ENCODE data around the gene GPATCH4. TPM values are rescaled to one million over a fixed set of nuclear protein-coding genes. Genes with fewer than 3 reads are reported as not detected.

GPATCH4 gene
- 11.6 TPM for total RNA-seq
- 12.0 TPM for polyA plus RNA-seq
- long read RNA-seq, donor 1 = 0 reads
- long read RNA-seq, donor 2, transcript GPATCH4-201 (8 exons, 1,972 nt) = major isoform, 15 of 26 reads
- long read RNA-seq, donor 2, partial matches to known transcripts = 8 of 26 reads
- long read RNA-seq, donor 2, other reads (novel, unspliced or antisense) = 0 of 26 reads
- long read RNA-seq, donor 3, transcript GPATCH4-201 (8 exons, 1,972 nt) = major isoform, 12 of 15 reads
- long read RNA-seq, donor 3, partial matches to known transcripts = 0 of 15 reads
- long read RNA-seq, donor 3, other reads (novel, unspliced or antisense) = 0 of 15 reads
- long read RNA-seq, donor 4, partial matches to known transcripts = 0 of 6 reads
- long read RNA-seq, donor 4, other reads (novel, unspliced or antisense) = 0 of 6 reads
- long read RNA-seq, donor 5, transcript GPATCH4-201 (8 exons, 1,972 nt) = major isoform, 15 of 20 reads
- long read RNA-seq, donor 5, partial matches to known transcripts = 0 of 20 reads
- long read RNA-seq, donor 5, other reads (novel, unspliced or antisense) = 0 of 20 reads
- long read RNA-seq, donor 6, transcript GPATCH4-201 (8 exons, 1,972 nt) = major isoform, 10 of 15 reads
- long read RNA-seq, donor 6, partial matches to known transcripts = 5 of 15 reads
- long read RNA-seq, donor 6, other reads (novel, unspliced or antisense) = 0 of 15 reads
- long read RNA-seq, donor 7, transcript GPATCH4-201 (8 exons, 1,972 nt) = major isoform, 10 of 12 reads
- long read RNA-seq, donor 7, partial matches to known transcripts = 0 of 12 reads
- long read RNA-seq, donor 7, other reads (novel, unspliced or antisense) = 0 of 12 reads
- long read RNA-seq, donor 8, partial matches to known transcripts = 0 of 2 reads
- long read RNA-seq, donor 8, other reads (novel, unspliced or antisense) = 0 of 2 reads
- long read RNA-seq, donor 9, transcript GPATCH4-201 (8 exons, 1,972 nt) = major isoform, 10 of 10 reads
- long read RNA-seq, donor 9, partial matches to known transcripts = 0 of 10 reads
- long read RNA-seq, donor 9, other reads (novel, unspliced or antisense) = 0 of 10 reads
- long read RNA-seq, donor 10, transcript GPATCH4-201 (8 exons, 1,972 nt) = major isoform, 5 of 5 reads
- long read RNA-seq, donor 10, partial matches to known transcripts = 0 of 5 reads
- long read RNA-seq, donor 10, other reads (novel, unspliced or antisense) = 0 of 5 reads

DNA sequence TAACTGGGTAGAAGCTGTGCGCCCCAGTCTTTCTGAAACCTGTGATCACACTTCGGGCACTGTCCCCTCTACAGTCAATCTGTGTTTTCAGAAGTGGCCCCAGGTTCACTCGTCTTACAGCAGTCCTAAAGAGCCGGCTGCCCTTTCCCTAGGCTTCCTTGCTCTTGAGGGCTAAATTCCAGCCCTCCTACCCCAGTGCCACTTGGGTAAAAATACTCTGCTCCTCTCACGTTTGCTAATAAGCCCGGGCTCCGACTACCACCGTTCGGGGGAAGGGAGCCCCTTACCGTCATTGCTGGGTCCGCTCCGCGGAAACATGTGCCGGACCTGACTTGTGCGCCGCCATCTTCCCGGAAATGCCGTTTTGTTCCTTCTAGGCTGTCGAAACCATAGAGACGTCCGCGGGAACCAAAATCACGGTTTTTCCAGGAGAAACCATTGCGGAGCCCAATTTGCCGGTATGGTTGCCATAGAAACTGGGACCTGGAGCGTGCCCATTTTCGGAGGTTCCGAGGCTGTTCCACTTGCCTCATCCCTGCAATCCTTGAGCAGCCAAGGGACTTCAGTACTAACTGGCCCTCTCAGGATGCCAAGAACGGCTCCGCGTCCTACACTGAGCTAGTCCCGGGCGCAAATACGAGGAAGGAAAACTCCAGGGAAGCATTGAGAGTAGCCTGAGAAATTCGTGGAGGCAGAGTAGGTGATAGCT lies at the start of gene GPATCH4:
Gene GPATCH4 (minus strand): TSS at position 358 of the 709 bp plus-strand sequence.
- no peaks in the 10 kb centered on the region for H3K27me3 ChIP-seq (ENCODE audit: control insufficient read depth in 2 of 2, insufficient read depth in 1 of 2, low read length in 1 of 2)
- DNase-seq (ENCODE audit: low read depth in 6 of 9, low spot score in 9 of 9) = peak in 5 of 9 donors; percentile 63 to 86 (median 66)
- H3K4me1 ChIP-seq (ENCODE audit: control insufficient read depth in 2 of 2, insufficient read depth in 2 of 2, low read length in 2 of 2) = peaks cover 7 to 26% of the 10 kb centered on the region in 2 donors
- H3K9me3 ChIP-seq (ENCODE audit: control insufficient read depth in 2 of 2, insufficient read depth in 1 of 2, low read length in 1 of 2) = no peaks in the 10 kb centered on the region
- WGBS = under 1% methylated on average over 35 of the region's 35 CpGs
- H3K4me3 ChIP-seq (ENCODE audit: low read length in 2 of 2) = peak within 1 kb of the TSS; percentile 86 to 92
- H3K36me3 ChIP-seq (ENCODE audit: control insufficient read depth in 2 of 2, insufficient read depth in 2 of 2, low read length in 1 of 2) = peaks cover 15 to 27% of the 10 kb centered on the region in 2 donors
- peak within 1 kb of the TSS; percentile 30 to 59 for H3K27ac ChIP-seq (ENCODE audit: low read depth in 1 of 2, low read length in 1 of 2)

DNA sequence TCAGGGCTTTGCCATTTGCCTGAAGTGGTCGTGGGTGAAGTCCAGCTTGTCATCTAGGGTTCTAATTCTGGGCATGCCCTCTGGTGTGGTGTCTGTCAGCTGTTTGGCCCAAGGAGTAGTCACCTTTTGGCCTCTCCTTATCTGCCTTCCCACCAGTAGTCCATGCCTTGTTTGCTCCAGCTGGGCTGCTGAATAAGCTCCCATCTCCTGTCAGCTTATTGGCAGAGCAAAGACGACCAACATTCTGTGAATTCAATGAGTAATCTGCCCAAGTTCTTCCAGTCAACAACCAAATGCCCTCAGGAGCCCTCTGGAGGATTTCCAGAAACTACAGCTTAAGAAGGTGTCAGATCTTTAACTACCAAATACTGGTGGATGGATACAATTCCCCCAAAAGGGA lies 47.7 kb upstream of the GPATCH4 start:
- no peak for DNase-seq (ENCODE audit: low read depth in 6 of 9, low spot score in 9 of 9)
- peaks cover 0 to 2% of the 10 kb centered on the region in 2 donors for H3K4me1 ChIP-seq (ENCODE audit: control insufficient read depth in 2 of 2, insufficient read depth in 2 of 2, low read length in 2 of 2)
- peaks cover 49 to 99% of the 10 kb centered on the region in 2 donors for H3K27me3 ChIP-seq (ENCODE audit: control insufficient read depth in 2 of 2, insufficient read depth in 1 of 2, low read length in 1 of 2)
- H3K27ac ChIP-seq (ENCODE audit: low read depth in 1 of 2, low read length in 1 of 2) = no peak overlapping the region
- H3K36me3 ChIP-seq (ENCODE audit: control insufficient read depth in 2 of 2, insufficient read depth in 2 of 2, low read length in 1 of 2) = no peaks in the 10 kb centered on the region
- WGBS = 16% methylated on average over 2 of the region's 2 CpGs
- no peak overlapping the region for H3K4me3 ChIP-seq (ENCODE audit: low read length in 2 of 2)
- no peaks in the 10 kb centered on the region for H3K9me3 ChIP-seq (ENCODE audit: control insufficient read depth in 2 of 2, insufficient read depth in 1 of 2, low read length in 1 of 2)

DNA sequence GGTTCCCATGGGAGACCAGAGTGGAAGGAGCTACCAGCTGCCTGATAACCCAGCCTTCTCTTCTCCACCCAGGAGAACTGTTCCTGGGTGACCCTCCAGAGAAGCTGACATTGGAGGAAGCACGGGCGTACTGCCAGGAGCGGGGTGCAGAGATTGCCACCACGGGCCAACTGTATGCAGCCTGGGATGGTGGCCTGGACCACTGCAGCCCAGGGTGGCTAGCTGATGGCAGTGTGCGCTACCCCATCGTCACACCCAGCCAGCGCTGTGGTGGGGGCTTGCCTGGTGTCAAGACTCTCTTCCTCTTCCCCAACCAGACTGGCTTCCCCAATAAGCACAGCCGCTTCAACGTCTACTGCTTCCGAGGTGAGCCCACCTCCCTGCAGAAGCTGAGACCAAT lies 47.2 kb upstream of the GPATCH4 start:
- no peak for DNase-seq (ENCODE audit: low read depth in 6 of 9, low spot score in 9 of 9)
- Histone ChIP-seq H3K36me3 (ENCODE audit: control insufficient read depth in 2 of 2, insufficient read depth in 2 of 2, low read length in 1 of 2) (no peaks in the 10 kb centered on the region), H3K4me1 (ENCODE audit: control insufficient read depth in 2 of 2, insufficient read depth in 2 of 2, low read length in 2 of 2) (peaks cover 0 to 2% of the 10 kb centered on the region in 2 donors), H3K27me3 (ENCODE audit: control insufficient read depth in 2 of 2, insufficient read depth in 1 of 2, low read length in 1 of 2) (peaks cover 48 to 99% of the 10 kb centered on the region in 2 donors), H3K9me3 (ENCODE audit: control insufficient read depth in 2 of 2, insufficient read depth in 1 of 2, low read length in 1 of 2) (no peaks in the 10 kb centered on the region), H3K27ac (ENCODE audit: low read depth in 1 of 2, low read length in 1 of 2) (no peak overlapping the region), H3K4me3 (ENCODE audit: low read length in 2 of 2) (no peak overlapping the region)
- 81% methylated on average over 10 of the region's 10 CpGs for WGBS

DNA sequence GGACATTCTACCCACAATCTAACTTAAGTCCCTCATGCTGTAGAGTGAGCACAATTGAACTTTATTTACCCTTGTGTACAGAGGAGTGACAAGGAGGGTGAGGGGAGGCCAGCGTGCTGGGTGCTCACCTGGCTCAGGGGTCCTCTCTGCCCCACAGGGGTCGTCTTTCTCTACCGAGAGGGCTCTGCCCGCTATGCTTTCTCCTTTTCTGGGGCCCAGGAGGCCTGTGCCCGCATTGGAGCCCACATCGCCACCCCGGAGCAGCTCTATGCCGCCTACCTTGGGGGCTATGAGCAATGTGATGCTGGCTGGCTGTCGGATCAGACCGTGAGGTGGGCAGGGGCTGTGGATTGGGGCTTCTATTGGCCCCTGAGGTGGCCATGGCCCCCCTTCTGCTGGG lies 46.1 kb upstream of the GPATCH4 start:
- H3K27ac ChIP-seq (ENCODE audit: low read depth in 1 of 2, low read length in 1 of 2) = no peak overlapping the region
- H3K4me3 ChIP-seq (ENCODE audit: low read length in 2 of 2) = no peak overlapping the region
- H3K4me1 ChIP-seq (ENCODE audit: control insufficient read depth in 2 of 2, insufficient read depth in 2 of 2, low read length in 2 of 2) = peaks cover 0 to 2% of the 10 kb centered on the region in 2 donors
- no peak for DNase-seq (ENCODE audit: low read depth in 6 of 9, low spot score in 9 of 9)
- peaks cover 59 to 99% of the 10 kb centered on the region in 2 donors for H3K27me3 ChIP-seq (ENCODE audit: control insufficient read depth in 2 of 2, insufficient read depth in 1 of 2, low read length in 1 of 2)
- no peaks in the 10 kb centered on the region for H3K36me3 ChIP-seq (ENCODE audit: control insufficient read depth in 2 of 2, insufficient read depth in 2 of 2, low read length in 1 of 2)
- WGBS = 82% methylated on average over 10 of the region's 10 CpGs
- H3K9me3 ChIP-seq (ENCODE audit: control insufficient read depth in 2 of 2, insufficient read depth in 1 of 2, low read length in 1 of 2) = peaks cover 0 to under 1% of the 10 kb centered on the region in 2 donors

DNA sequence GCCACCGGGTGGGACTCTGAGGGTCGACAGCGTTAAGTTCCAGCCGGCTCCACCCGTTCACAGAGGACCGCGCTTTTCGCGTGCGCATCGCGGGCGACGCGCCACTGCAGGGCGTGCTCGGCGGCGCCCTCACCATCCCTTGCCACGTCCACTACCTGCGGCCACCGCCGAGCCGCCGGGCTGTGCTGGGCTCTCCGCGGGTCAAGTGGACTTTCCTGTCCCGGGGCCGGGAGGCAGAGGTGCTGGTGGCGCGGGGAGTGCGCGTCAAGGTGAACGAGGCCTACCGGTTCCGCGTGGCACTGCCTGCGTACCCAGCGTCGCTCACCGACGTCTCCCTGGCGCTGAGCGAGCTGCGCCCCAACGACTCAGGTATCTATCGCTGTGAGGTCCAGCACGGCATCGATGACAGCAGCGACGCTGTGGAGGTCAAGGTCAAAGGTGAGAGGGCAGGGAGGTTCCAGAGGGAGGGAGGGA lies 45.5 kb upstream of the GPATCH4 start:
- Histone ChIP-seq H3K27ac (ENCODE audit: low read depth in 1 of 2, low read length in 1 of 2) (no peak overlapping the region), H3K36me3 (ENCODE audit: control insufficient read depth in 2 of 2, insufficient read depth in 2 of 2, low read length in 1 of 2) (no peaks in the 10 kb centered on the region), H3K27me3 (ENCODE audit: control insufficient read depth in 2 of 2, insufficient read depth in 1 of 2, low read length in 1 of 2) (peaks cover 65 to 99% of the 10 kb centered on the region in 2 donors), H3K4me1 (ENCODE audit: control insufficient read depth in 2 of 2, insufficient read depth in 2 of 2, low read length in 2 of 2) (peaks cover 0 to 2% of the 10 kb centered on the region in 2 donors), H3K9me3 (ENCODE audit: control insufficient read depth in 2 of 2, insufficient read depth in 1 of 2, low read length in 1 of 2) (peaks cover 0 to 4% of the 10 kb centered on the region in 2 donors), H3K4me3 (ENCODE audit: low read length in 2 of 2) (no peak overlapping the region)
- WGBS = 19% methylated on average over 51 of the region's 51 CpGs
- no peak for DNase-seq (ENCODE audit: low read depth in 6 of 9, low spot score in 9 of 9)

DNA sequence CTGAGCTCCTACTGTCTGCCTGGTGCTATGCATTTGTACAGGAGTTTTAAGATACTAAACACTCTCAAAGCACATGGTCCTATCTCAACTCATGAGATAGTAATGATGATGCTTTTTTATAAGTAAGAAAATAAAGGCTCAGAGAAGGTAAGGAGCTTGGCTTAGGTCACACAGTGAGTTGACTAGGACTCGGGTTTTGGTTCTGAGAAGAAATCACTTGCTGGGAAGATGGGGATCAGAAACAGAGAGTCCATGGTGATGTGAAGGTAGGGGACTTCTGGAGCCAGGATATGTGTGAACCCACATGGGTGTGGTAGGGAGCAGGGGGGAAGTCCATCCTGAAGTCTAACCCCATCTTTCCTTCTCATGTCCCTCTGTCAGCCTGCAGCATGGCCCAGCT lies 44.4 kb upstream of the GPATCH4 start:
- WGBS = 98% methylated on average over 1 of the region's 1 CpG

DNA sequence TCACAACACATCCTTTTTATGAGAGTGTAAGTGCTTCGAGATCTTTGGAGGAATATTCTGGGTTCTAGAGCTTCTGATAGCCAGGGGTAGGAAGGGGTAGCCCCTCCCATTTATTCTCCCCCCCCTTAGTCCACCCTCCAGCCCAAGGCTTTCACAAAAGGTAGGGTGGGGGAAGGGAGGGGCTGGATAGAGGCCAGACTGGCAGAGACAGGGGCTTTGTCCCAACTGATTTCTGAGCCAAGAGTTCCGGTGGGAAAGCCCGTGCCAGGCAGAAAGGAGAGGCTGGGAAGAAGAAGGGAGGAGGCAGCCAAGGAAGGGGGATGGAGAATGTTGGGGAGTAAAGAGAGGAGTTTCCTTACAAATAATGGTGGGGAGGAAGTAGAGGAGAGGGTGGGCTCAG lies 43.8 kb upstream of the GPATCH4 start:
- Histone ChIP-seq H3K27me3 (ENCODE audit: control insufficient read depth in 2 of 2, insufficient read depth in 1 of 2, low read length in 1 of 2) (peaks cover 80 to 100% of the 10 kb centered on the region in 2 donors), H3K4me1 (ENCODE audit: control insufficient read depth in 2 of 2, insufficient read depth in 2 of 2, low read length in 2 of 2) (peaks cover 0 to 2% of the 10 kb centered on the region in 2 donors), H3K9me3 (ENCODE audit: control insufficient read depth in 2 of 2, insufficient read depth in 1 of 2, low read length in 1 of 2) (peaks cover 0 to 4% of the 10 kb centered on the region in 2 donors), H3K4me3 (ENCODE audit: low read length in 2 of 2) (no peak overlapping the region), H3K36me3 (ENCODE audit: control insufficient read depth in 2 of 2, insufficient read depth in 2 of 2, low read length in 1 of 2) (no peaks in the 10 kb centered on the region), H3K27ac (ENCODE audit: low read depth in 1 of 2, low read length in 1 of 2) (no peak overlapping the region)
- WGBS = 82% methylated on average over 3 of the region's 3 CpGs
- no peak for DNase-seq (ENCODE audit: low read depth in 6 of 9, low spot score in 9 of 9)

More for the DNA sequence above, 44.4 kb upstream of the GPATCH4 start:
- Histone ChIP-seq H3K36me3 (ENCODE audit: control insufficient read depth in 2 of 2, insufficient read depth in 2 of 2, low read length in 1 of 2) (no peaks in the 10 kb centered on the region), H3K27ac (ENCODE audit: low read depth in 1 of 2, low read length in 1 of 2) (no peak overlapping the region), H3K4me3 (ENCODE audit: low read length in 2 of 2) (no peak overlapping the region), H3K4me1 (ENCODE audit: control insufficient read depth in 2 of 2, insufficient read depth in 2 of 2, low read length in 2 of 2) (peaks cover 0 to 2% of the 10 kb centered on the region in 2 donors), H3K9me3 (ENCODE audit: control insufficient read depth in 2 of 2, insufficient read depth in 1 of 2, low read length in 1 of 2) (peaks cover 0 to 4% of the 10 kb centered on the region in 2 donors), H3K27me3 (ENCODE audit: control insufficient read depth in 2 of 2, insufficient read depth in 1 of 2, low read length in 1 of 2) (peaks cover 76 to 100% of the 10 kb centered on the region in 2 donors)
- DNase-seq (ENCODE audit: low read depth in 6 of 9, low spot score in 9 of 9) = no peak

DNA sequence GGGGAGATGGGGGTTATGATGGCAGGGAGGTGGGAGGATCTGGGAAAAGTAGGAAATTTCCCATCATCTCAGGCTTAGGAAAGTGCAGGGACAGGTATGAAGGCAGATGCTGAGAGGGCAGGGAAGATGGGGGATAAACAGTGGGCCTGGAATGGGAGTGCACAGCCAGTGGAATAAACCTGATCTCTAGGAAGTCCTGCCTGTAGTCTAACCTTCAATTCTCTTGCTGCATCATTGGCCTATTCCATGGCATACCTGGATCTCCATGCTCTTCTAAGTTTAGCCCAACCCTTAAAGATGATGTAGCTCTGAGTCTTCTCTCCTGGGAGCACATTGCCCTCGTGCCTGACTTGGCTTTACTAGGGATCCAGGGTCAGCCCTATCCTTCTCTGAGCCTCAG lies 43.4 kb upstream of the GPATCH4 start:
- no peak for DNase-seq (ENCODE audit: low read depth in 6 of 9, low spot score in 9 of 9)
- H3K4me3 ChIP-seq (ENCODE audit: low read length in 2 of 2) = no peak overlapping the region
- no peak overlapping the region for H3K27ac ChIP-seq (ENCODE audit: low read depth in 1 of 2, low read length in 1 of 2)
- peaks cover 0 to 2% of the 10 kb centered on the region in 2 donors for H3K4me1 ChIP-seq (ENCODE audit: control insufficient read depth in 2 of 2, insufficient read depth in 2 of 2, low read length in 2 of 2)
- WGBS = 60% methylated on average over 1 of the region's 1 CpG
- H3K27me3 ChIP-seq (ENCODE audit: control insufficient read depth in 2 of 2, insufficient read depth in 1 of 2, low read length in 1 of 2) = peaks cover 79 to 100% of the 10 kb centered on the region in 2 donors
- H3K9me3 ChIP-seq (ENCODE audit: control insufficient read depth in 2 of 2, insufficient read depth in 1 of 2, low read length in 1 of 2) = peaks cover 0 to 4% of the 10 kb centered on the region in 2 donors
- H3K36me3 ChIP-seq (ENCODE audit: control insufficient read depth in 2 of 2, insufficient read depth in 2 of 2, low read length in 1 of 2) = no peaks in the 10 kb centered on the region
